ENCODE data around the gene CCDC60.

GRCh38 chr12:119547001-119547400 lies 212.5 kb downstream of the CCDC60 start:
- TF ChIP-seq BCLAF1 (IDR thresholded peaks at IDR 0.05) (no peak), CUX1 (IDR thresholded peaks at IDR 0.05; ENCODE audit: insufficient replicate concordance, low read depth, low read length) (no peak), NKRF (conservative IDR thresholded peaks at IDR 0.05) (no peak), KAT2A (conservative IDR thresholded peaks at IDR 0.05; ENCODE audit: control insufficient read depth, low read depth, low read length) (no peak)

Measured in GM12878 (cell line).